ENCODE measurements around the gene RNF149. TPM values are rescaled to one million over a fixed set of nuclear protein-coding genes. Genes with fewer than 3 reads are reported as not detected.
"Not testable (repeated sequence)": the region's sequence is repeated elsewhere in the genome, so short reads cannot be mapped to it uniquely, and the experiment has no call there.

The RNF149 gene
- total RNA-seq, 1 donor from 2014 or later: 35.0 TPM

- Histone ChIP-seq H3K27ac (no peak overlapping the region), H3K4me2 (no peak overlapping the region), H2AFZ (replicated peaks) (peak overlapping the region; percentile 99), H3K27me3 (no peaks in the 10 kb centered on the region), H3K36me3 (no peaks in the 10 kb centered on the region), H3F3A (ENCODE audit: low read depth) (no peaks in the 10 kb centered on the region), H3K4me1 (peaks cover 20% of the 10 kb centered on the region), H4K20me1 (ENCODE audit: low read depth) (no peaks in the 10 kb centered on the region), H3K79me2 (ENCODE audit: low read depth) (no peaks in the 10 kb centered on the region), H3K9ac (no peak overlapping the region), H3K9me3 (ENCODE audit: low read depth) (no peaks in the 10 kb centered on the region), H3K4me3 (no peak overlapping the region)
- no peak overlapping the region for H3K27ac Mint-ChIP-seq
- DNase-seq (ENCODE audit: low spot score): no peak
- no peak for TF ChIP-seq EZH2phosphoT487 (IDR thresholded peaks at IDR 0.05)
- TF ChIP-seq CTCF (IDR thresholded peaks at IDR 0.05): no peak
- TF ChIP-seq EZH2 (IDR thresholded peaks at IDR 0.05): no peak
- H3K4me3 Mint-ChIP-seq: no peak overlapping the region
- no peaks in the 10 kb centered on the region for H3K36me3 Mint-ChIP-seq
- H3K27me3 Mint-ChIP-seq (ENCODE audit: insufficient read depth, low read depth): peaks cover 5% of the 10 kb centered on the region
- H3K9me3 Mint-ChIP-seq: peaks cover 2% of the 10 kb centered on the region
- H3K4me1 Mint-ChIP-seq: peaks cover 12% of the 10 kb centered on the region
These were observed 20.0 kb upstream of the RNF149 start for GRCh38 chr2:101328474-101329007.

- no peaks in the 10 kb centered on the region for H3F3A ChIP-seq (ENCODE audit: low read depth)
- no peaks in the 10 kb centered on the region for H3K79me2 ChIP-seq (ENCODE audit: low read depth)
- no peaks in the 10 kb centered on the region for H3K27me3 ChIP-seq
- no peak overlapping the region for H3K27ac Mint-ChIP-seq
- peaks cover 5% of the 10 kb centered on the region for H3K27me3 Mint-ChIP-seq (ENCODE audit: insufficient read depth, low read depth)
- no peaks in the 10 kb centered on the region for H3K36me3 Mint-ChIP-seq
- H3K4me3 Mint-ChIP-seq: no peak overlapping the region
- H3K27ac ChIP-seq: no peak overlapping the region
- TF ChIP-seq CTCF (IDR thresholded peaks at IDR 0.05) (no peak), EZH2 (IDR thresholded peaks at IDR 0.05) (no peak), EZH2phosphoT487 (IDR thresholded peaks at IDR 0.05) (no peak)
- DNase-seq (ENCODE audit: low spot score): no peak
- no peak overlapping the region for H3K9ac ChIP-seq
- no peaks in the 10 kb centered on the region for H3K36me3 ChIP-seq
- H3K4me1 Mint-ChIP-seq: peaks cover 12% of the 10 kb centered on the region
- H3K4me1 ChIP-seq: peaks cover 20% of the 10 kb centered on the region
- H3K9me3 ChIP-seq (ENCODE audit: low read depth): no peaks in the 10 kb centered on the region
- H3K4me2 ChIP-seq: no peak overlapping the region
- H3K9me3 Mint-ChIP-seq: peaks cover 2% of the 10 kb centered on the region
- peak overlapping the region; percentile 99 for H2AFZ ChIP-seq (replicated peaks)
- no peak overlapping the region for H3K4me3 ChIP-seq
- H4K20me1 ChIP-seq (ENCODE audit: low read depth): no peaks in the 10 kb centered on the region
These were observed 19.4 kb upstream of the RNF149 start for GRCh38 chr2:101327863-101328394.

GRCh38 chr2:101325425-101325824, 16.9 kb upstream of the RNF149 start:
- no peaks in the 10 kb centered on the region for H3F3A ChIP-seq (ENCODE audit: low read depth)
- TF ChIP-seq CTCF (IDR thresholded peaks at IDR 0.05) (no peak), EZH2phosphoT487 (IDR thresholded peaks at IDR 0.05) (no peak), EZH2 (IDR thresholded peaks at IDR 0.05) (no peak)
- peaks cover 2% of the 10 kb centered on the region for H3K9me3 Mint-ChIP-seq
- no peak overlapping the region for H3K4me2 ChIP-seq
- no peaks in the 10 kb centered on the region for H3K79me2 ChIP-seq (ENCODE audit: low read depth)
- H2AFZ ChIP-seq (replicated peaks): no peak overlapping the region
- H3K27ac Mint-ChIP-seq: no peak overlapping the region
- H3K9ac ChIP-seq: no peak overlapping the region
- H3K4me1 ChIP-seq: peaks cover 16% of the 10 kb centered on the region
- H3K36me3 Mint-ChIP-seq: no peaks in the 10 kb centered on the region
- H3K4me3 ChIP-seq: no peak overlapping the region
- H3K27me3 ChIP-seq: no peaks in the 10 kb centered on the region
- no peaks in the 10 kb centered on the region for H3K36me3 ChIP-seq
- H3K4me3 Mint-ChIP-seq: no peak overlapping the region
- H3K27ac ChIP-seq: no peak overlapping the region
- peaks cover 3% of the 10 kb centered on the region for H3K27me3 Mint-ChIP-seq (ENCODE audit: insufficient read depth, low read depth)
- H3K4me1 Mint-ChIP-seq: peaks cover 5% of the 10 kb centered on the region
- no peaks in the 10 kb centered on the region for H4K20me1 ChIP-seq (ENCODE audit: low read depth)
- no peak for DNase-seq (ENCODE audit: low spot score)
- H3K9me3 ChIP-seq (ENCODE audit: low read depth): no peaks in the 10 kb centered on the region

GRCh38 chr2:101316568-101316967, 8.1 kb upstream of the RNF149 start:
- not testable (repeated sequence) for H3K27me3 Mint-ChIP-seq (ENCODE audit: insufficient read depth, low read depth); H3K4me1 ChIP-seq; H3K4me3 Mint-ChIP-seq

More at GRCh38 chr2:101316568-101316967, 8.1 kb upstream of the RNF149 start:
- not testable (repeated sequence) for H3K4me2 ChIP-seq; H3K27ac Mint-ChIP-seq; H3K9ac ChIP-seq; H2AFZ ChIP-seq (replicated peaks); DNase-seq (ENCODE audit: low spot score); H3K9me3 Mint-ChIP-seq; H3F3A ChIP-seq (ENCODE audit: low read depth); H3K79me2 ChIP-seq (ENCODE audit: low read depth); H3K27ac ChIP-seq; H3K9me3 ChIP-seq (ENCODE audit: low read depth); H3K36me3 Mint-ChIP-seq; H3K4me1 Mint-ChIP-seq; H3K4me3 ChIP-seq; H3K27me3 ChIP-seq; H4K20me1 ChIP-seq (ENCODE audit: low read depth); H3K36me3 ChIP-seq
